Esophagus squamous epithelium (tissue), 5 donors: ENCODE measurements around the gene TLDC2. TPM values are rescaled to one million over a fixed set of nuclear protein-coding genes. Genes with fewer than 3 reads are reported as not detected.
"Not testable (repeated sequence)": the region's sequence is repeated elsewhere in the genome, so short reads cannot be mapped to it uniquely, and the experiment has no call there.

Experiments used
- DNase-seq: peaks from one replicate; lab custom pipeline; 2025; lab: John Stamatoyannopoulos, UW
- H3K27ac ChIP-seq, 4 donors: fragments of 200-600 bp; sonication (generic); one replicate each; pipeline ENCODE4 v1.5.1; 2016 to 2019; ENCODE audit warnings: mild to moderate bottlenecking in 1 of 4
- H3K27me3 ChIP-seq, 4 donors: fragments of 200-600 bp; sonication (generic); 1 replicate in 3 of 4; 2 replicates in 1 of 4; pipeline versions ENCODE4 v1.5.1 to v1.6.0; 2017 to 2021; ENCODE audit warnings: antibody characterized with exemption in 1 of 4
- H3K36me3 ChIP-seq, 3 donors: fragments of 200-600 bp; sonication (generic); one replicate each; pipeline ENCODE4 v1.5.1; 2016 to 2019
- H3K4me1 ChIP-seq, 3 donors: fragments of 200-600 bp; sonication (generic); one replicate each; pipeline ENCODE4 v1.5.1; 2017 to 2019
- H3K4me3 ChIP-seq, 4 donors: fragments of 200-600 bp; sonication (generic); 1 replicate in 3 of 4; 2 replicates in 1 of 4; pipeline ENCODE4 v1.5.1; 2016 to 2019; ENCODE audit warnings: mild to moderate bottlenecking in 2 of 4, moderate library complexity in 1 of 4
- H3K9me3 ChIP-seq, 3 donors: fragments of 200-600 bp; sonication (generic); one replicate each; pipeline ENCODE4 v1.5.1; 2016 to 2019
- POLR2A ChIP-seq, 4 donors: fragments of 450-650 bp; IDR thresholded peaks; one replicate each; pipeline ENCODE4 v1.6.1; 2017; ENCODE audit warnings: antibody characterized with exemption in 4 of 4, mild to moderate bottlenecking in 4 of 4, moderate library complexity in 3 of 4
- WGBS, 2 donors: methylation state at CpG; one replicate each; pipeline ENCODE4 v1.1.5; 2018; 5-methylcytosine and 5-hydroxymethylcytosine counted together
- intact Hi-C: fragments of 100-400 bp; cut with DNase I; formaldehyde crosslinking; loops from one replicate; pipeline ENCODE4 v1.15.0; 2022
- total RNA-seq, 4 donors: library from RNA; depleted of rRNA; stranded (reverse); fragments of >200 nt; gene quantifications; one replicate each; pipeline ENCODE4 v1.1.0, GENCODE V29; 2016
- TF ChIP-seq, protein P1 (sequence below), 6 experiments: fragments of 450-650 bp in 4 of 6; fragments of 200-600 bp in 2 of 6; sonication (generic) in 2 of 6; IDR thresholded peaks; one replicate each; pipeline ENCODE4 v1.5.1; 2016 to 2019; ENCODE audit warnings: antibody characterized with exemption in 6 of 6, mild to moderate bottlenecking in 4 of 6, moderate library complexity in 4 of 6
- donor health status: DM: yes; HTN: yes; CAD: no.

The TLDC2 gene
- total RNA-seq, 4 donors from 2014 or later: 0.53 to 1.1 TPM; not detected in 2

DNA sequence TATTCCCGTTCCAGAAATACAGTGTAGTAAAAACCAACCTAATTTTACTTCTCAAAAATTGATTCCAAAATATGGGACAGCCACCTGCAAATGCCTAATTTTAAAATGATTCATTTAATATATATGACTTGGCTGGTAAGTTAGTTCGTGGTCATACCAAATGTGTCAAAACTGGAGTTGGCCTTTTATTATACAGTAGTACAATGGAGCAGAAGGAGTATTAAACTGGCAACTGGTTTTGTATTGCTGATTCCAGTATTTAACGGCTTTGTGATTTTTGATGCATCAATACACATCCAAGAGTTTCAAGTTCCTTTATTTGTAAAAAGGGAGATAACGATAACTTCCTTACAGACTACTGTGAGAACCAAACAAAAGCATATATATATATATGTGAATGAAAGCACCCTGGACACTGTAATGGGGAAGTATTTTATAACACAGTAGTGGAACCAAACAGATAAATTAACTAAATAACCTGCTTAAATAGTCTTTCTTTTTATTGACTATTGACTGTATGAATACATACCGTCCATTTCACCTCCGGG lies 50.8 kb downstream of the TLDC2 start:
- H3K9me3 ChIP-seq: no peaks in the 10 kb centered on the region
- no peaks in the 10 kb centered on the region for H3K27me3 ChIP-seq
- H3K4me1 ChIP-seq: peaks cover 0 to 23% (median 2%) of the 10 kb centered on the region in 3 donors
- no peak for DNase-seq
- H3K36me3 ChIP-seq: peaks cover 0 to 100% (median 38%) of the 10 kb centered on the region in 3 donors
- no peak overlapping the region for H3K27ac ChIP-seq
- 81 to 83% methylated on average over 6 of the region's 6 CpGs for WGBS, 2 donors
- TF ChIP-seq POLR2A (IDR thresholded peaks at IDR 0.05): no peak
- TF ChIP-seq, protein P1, sequence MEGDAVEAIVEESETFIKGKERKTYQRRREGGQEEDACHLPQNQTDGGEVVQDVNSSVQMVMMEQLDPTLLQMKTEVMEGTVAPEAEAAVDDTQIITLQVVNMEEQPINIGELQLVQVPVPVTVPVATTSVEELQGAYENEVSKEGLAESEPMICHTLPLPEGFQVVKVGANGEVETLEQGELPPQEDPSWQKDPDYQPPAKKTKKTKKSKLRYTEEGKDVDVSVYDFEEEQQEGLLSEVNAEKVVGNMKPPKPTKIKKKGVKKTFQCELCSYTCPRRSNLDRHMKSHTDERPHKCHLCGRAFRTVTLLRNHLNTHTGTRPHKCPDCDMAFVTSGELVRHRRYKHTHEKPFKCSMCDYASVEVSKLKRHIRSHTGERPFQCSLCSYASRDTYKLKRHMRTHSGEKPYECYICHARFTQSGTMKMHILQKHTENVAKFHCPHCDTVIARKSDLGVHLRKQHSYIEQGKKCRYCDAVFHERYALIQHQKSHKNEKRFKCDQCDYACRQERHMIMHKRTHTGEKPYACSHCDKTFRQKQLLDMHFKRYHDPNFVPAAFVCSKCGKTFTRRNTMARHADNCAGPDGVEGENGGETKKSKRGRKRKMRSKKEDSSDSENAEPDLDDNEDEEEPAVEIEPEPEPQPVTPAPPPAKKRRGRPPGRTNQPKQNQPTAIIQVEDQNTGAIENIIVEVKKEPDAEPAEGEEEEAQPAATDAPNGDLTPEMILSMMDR (IDR thresholded peaks at IDR 0.05): no peak
- no peak overlapping the region for H3K4me3 ChIP-seq
- intact Hi-C loops: no loop called here

DNA sequence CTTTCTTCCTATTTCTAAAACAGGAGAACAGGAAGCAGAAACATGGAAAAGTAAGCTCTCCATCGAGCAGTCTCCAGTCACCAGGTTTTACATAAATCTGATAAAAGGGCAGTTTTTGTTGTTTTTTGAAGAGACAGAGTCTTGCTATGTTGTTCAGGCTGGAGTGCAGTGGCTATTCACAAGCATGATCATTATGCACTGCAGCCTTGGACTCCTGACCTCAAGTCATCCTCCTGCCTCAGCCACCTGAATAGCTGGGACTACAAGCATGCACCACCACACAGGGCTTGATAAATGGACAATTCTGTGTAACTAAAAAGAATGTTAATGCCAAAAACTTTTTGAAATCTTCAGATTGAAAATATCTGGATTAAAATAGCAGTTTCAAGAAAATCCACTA lies 51.8 kb downstream of the TLDC2 start:
- no peak overlapping the region for H3K27ac ChIP-seq
- 86 to 88% methylated on average over 1 of the region's 1 CpG for WGBS, 2 donors

DNA sequence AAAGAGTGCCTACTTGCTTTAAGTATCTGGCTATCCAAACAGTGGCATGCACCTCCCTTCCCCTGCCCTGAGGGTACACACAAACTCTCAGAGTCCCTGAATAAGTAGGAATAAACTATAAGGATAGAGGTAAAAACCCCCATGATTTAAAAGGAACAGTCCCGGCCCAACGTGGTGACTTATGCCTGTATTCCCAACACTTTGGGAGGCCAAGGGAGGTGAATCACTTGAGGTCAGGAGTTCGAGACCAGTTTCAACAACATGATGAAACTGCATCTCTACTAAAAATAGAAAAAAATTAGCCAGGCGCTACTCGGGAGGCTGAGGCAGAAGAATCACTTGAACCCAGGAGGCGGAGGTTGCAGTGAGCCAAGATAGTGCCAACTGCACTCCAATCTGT lies 53.4 kb downstream of the TLDC2 start:
- WGBS, 2 donors: 70 to 72% methylated on average over 6 of the region's 6 CpGs
- H3K36me3 ChIP-seq: peaks cover 0 to 100% (median 31%) of the 10 kb centered on the region in 3 donors
- peaks cover 0 to 36% (median 9%) of the 10 kb centered on the region in 3 donors for H3K4me1 ChIP-seq

More for the DNA sequence above, 51.8 kb downstream of the TLDC2 start:
- TF ChIP-seq POLR2A (IDR thresholded peaks at IDR 0.05): no peak
- TF ChIP-seq, protein P1 (IDR thresholded peaks at IDR 0.05): no peak
- peaks cover 0 to 100% (median 38%) of the 10 kb centered on the region in 3 donors for H3K36me3 ChIP-seq
- peaks cover 0 to 30% (median 2%) of the 10 kb centered on the region in 3 donors for H3K4me1 ChIP-seq
- no peak overlapping the region for H3K4me3 ChIP-seq
- no peaks in the 10 kb centered on the region for H3K27me3 ChIP-seq
- no peaks in the 10 kb centered on the region for H3K9me3 ChIP-seq
- DNase-seq: no peak
- intact Hi-C loops: no loop called here

DNA sequence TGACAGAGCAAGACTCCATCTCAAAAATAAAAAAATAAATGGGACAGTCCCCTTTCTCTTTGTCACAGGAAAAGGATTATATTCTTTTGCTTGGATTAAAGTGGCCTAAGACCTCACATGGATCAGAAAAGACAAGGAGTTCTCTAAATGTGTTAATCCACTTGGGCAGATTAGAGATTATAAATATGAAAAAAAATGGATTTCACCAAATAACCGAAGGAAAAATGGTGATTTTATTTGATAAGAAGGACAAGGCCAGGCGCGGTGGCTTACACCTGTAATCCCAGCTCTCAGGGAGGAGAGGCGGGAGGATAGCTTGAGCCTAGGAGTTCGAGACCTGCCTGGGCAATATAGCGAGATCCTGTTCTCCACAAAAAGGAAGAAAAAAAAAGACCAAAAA lies 53.8 kb downstream of the TLDC2 start:
- WGBS, 2 donors: 93 to 99% methylated on average over 6 of the region's 6 CpGs
- no peak for DNase-seq
- peaks cover 0 to 100% (median 31%) of the 10 kb centered on the region in 3 donors for H3K36me3 ChIP-seq
- peaks cover 0 to 33% (median 9%) of the 10 kb centered on the region in 3 donors for H3K4me1 ChIP-seq
- intact Hi-C loops: no loop called here
- no peaks in the 10 kb centered on the region for H3K27me3 ChIP-seq
- H3K27ac ChIP-seq: peak overlapping the region in 1 of 4 donors; percentile 55
- no peak overlapping the region for H3K4me3 ChIP-seq
- TF ChIP-seq, protein P1 (IDR thresholded peaks at IDR 0.05): no peak
- H3K9me3 ChIP-seq: no peaks in the 10 kb centered on the region

More for the DNA sequence above, 53.4 kb downstream of the TLDC2 start:
- intact Hi-C loops: no loop called here
- H3K9me3 ChIP-seq: no peaks in the 10 kb centered on the region
- TF ChIP-seq POLR2A (IDR thresholded peaks at IDR 0.05): no peak
- TF ChIP-seq, protein P1 (IDR thresholded peaks at IDR 0.05): no peak
- no peak for DNase-seq
- no peaks in the 10 kb centered on the region for H3K27me3 ChIP-seq
- H3K27ac ChIP-seq: no peak overlapping the region
- H3K4me3 ChIP-seq: no peak overlapping the region

DNA sequence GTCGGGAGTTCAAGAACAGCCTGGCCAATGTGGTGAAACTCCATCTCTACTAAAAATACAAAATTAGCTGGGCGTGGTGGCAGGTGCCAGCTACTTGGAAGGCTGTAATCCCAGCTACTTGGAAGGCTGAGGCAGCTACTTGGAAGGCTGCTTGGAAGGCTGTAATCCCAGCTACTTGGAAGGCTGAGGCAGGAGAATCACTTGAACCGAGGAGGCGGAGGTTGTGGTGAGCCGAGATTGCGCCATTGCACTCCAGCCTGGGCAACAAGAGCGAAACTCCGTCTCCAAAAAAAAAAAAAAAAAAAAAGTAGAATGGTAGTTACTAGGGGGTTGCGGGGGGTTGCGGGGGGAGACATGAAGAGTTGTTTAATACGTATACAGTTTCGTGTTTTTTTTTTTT lies 56.1 kb downstream of the TLDC2 start:
- H3K27me3 ChIP-seq, DNase-seq, H3K9me3 ChIP-seq, H3K4me3 ChIP-seq, intact Hi-C loops: not testable (repeated sequence)
- Histone ChIP-seq H3K27ac (peak overlapping the region in 2 of 4 donors; percentile 21 to 53), H3K4me1 (peaks cover 4 to 53% (median 21%) of the 10 kb centered on the region in 3 donors), H3K36me3 (peaks cover 0 to 100% (median 19%) of the 10 kb centered on the region in 3 donors)
- 81 to 89% methylated on average over 11 to 12 of the region's 12 CpGs for WGBS, 2 donors
